HepG2 (cell line): ENCODE results near the gene C2CD3. TPM values are rescaled to one million over a fixed set of nuclear protein-coding genes. Genes with fewer than 3 reads are reported as not detected.

Source experiments
- ATM ChIP-seq: fragments of 450-650 bp; IDR thresholded peaks from 2 replicates; pipeline ENCODE4 v1.7.1; 2017; ENCODE audit warnings: mild to moderate bottlenecking, borderline replicate concordance
- ELK4 ChIP-seq: sonication (generic); formaldehyde crosslinking; IDR thresholded peaks from 2 replicates; pipeline ENCODE4 v1.9.0; 2021; ENCODE audit warnings: missing genetic modification reagents, borderline replicate concordance
- FOXP1 ChIP-seq, 2 experiments: fragments of 450-650 bp in 1 of 2; IDR thresholded peaks; 2 replicates each; pipeline ENCODE4 v1.6.1; 2017 to 2018; ENCODE audit warnings: antibody characterized with exemption in 1 of 2
- GPN1 ChIP-seq: sonication (generic); formaldehyde crosslinking; IDR thresholded peaks from 2 replicates; pipeline ENCODE4 v1.5.1; 2020; ENCODE audit warnings: missing genetic modification reagents, borderline replicate concordance
- HNF1A ChIP-seq, 2 experiments: sonication (generic) in 1 of 2; formaldehyde crosslinking in 1 of 2; IDR thresholded peaks; 2 replicates each; pipeline versions ENCODE4 v1.4.0 to v1.6.1; 2016 to 2020; ENCODE audit warnings: borderline replicate concordance in 1 of 2, low read depth in 1 of 2, mild to moderate bottlenecking in 1 of 2, missing genetic modification reagents in 1 of 2
- KDM4B ChIP-seq: sonication (generic); formaldehyde crosslinking; IDR thresholded peaks from 2 replicates; pipeline ENCODE4 v1.4.0; 2020; ENCODE audit warnings: missing genetic modification reagents
- KLF15 ChIP-seq: sonication (generic); formaldehyde crosslinking; IDR thresholded peaks from 2 replicates; pipeline ENCODE4 v1.8.1; 2023; ENCODE audit warnings: borderline replicate concordance, mild to moderate bottlenecking, inconsistent platforms, missing genetic modification reagents, mixed read lengths
- PLRG1 ChIP-seq: fragments of 450-650 bp; conservative IDR thresholded peaks from 2 replicates; pipeline ENCODE4 v1.6.1; 2016
- RXRA ChIP-seq: sonication (generic); formaldehyde crosslinking; IDR thresholded peaks from 2 replicates; pipeline ENCODE4 v1.5.1; 2020; ENCODE audit warnings: missing genetic modification reagents
- SIX4 ChIP-seq: sonication (generic); formaldehyde crosslinking; IDR thresholded peaks from 2 replicates; pipeline ENCODE4 v1.4.0; 2020; ENCODE audit warnings: missing genetic modification reagents
- SP4 ChIP-seq: sonication (generic); formaldehyde crosslinking; IDR thresholded peaks from 2 replicates; pipeline ENCODE4 v1.8.1; 2023; ENCODE audit warnings: mild to moderate bottlenecking, missing genetic modification reagents
- U2AF2 ChIP-seq: fragments of 200-400 bp; formaldehyde crosslinking; IDR thresholded peaks from 2 replicates; pipeline ENCODE4 v1.6.1; 2017; ENCODE audit warnings: low read depth, mild to moderate bottlenecking, low read length
- WIZ ChIP-seq: sonication (generic); formaldehyde crosslinking; IDR thresholded peaks from 2 replicates; pipeline ENCODE4 v1.5.1; 2020; ENCODE audit warnings: mild to moderate bottlenecking, missing genetic modification reagents
- ZBTB20 ChIP-seq: sonication (generic); formaldehyde crosslinking; IDR thresholded peaks from 2 replicates; pipeline ENCODE4 v1.8.1; 2023; ENCODE audit warnings: missing genetic modification reagents, low read depth, mild to moderate bottlenecking, borderline replicate concordance
- ZNF512B ChIP-seq: sonication (generic); formaldehyde crosslinking; IDR thresholded peaks from 2 replicates; pipeline ENCODE4 v1.5.1; 2020; ENCODE audit warnings: missing genetic modification reagents, mild to moderate bottlenecking, borderline replicate concordance
- ZNF558 ChIP-seq: sonication (generic); formaldehyde crosslinking; IDR thresholded peaks from 2 replicates; pipeline ENCODE4 v1.9.0; 2022; ENCODE audit warnings: mild to moderate bottlenecking, missing genetic modification reagents, borderline replicate concordance
- ZNF562 ChIP-seq: sonication (generic); formaldehyde crosslinking; IDR thresholded peaks from 2 replicates; pipeline ENCODE4 v1.8.0; 2022; ENCODE audit warnings: missing genetic modification reagents, borderline replicate concordance
- polyA plus RNA-seq, 8 experiments: library from polyadenylated mRNA; depleted of rRNA in 3 of 8; stranded (reverse) in 7 of 8; unstranded in 1 of 8; fragments of >200 nt; fragmentation: Illumina TruSeq in 4 of 8; extraction: Trizol in 4 of 8; gene quantifications; 2 replicates each; pipeline versions ENCODE4 v1.2.1 to v1.2.3, GENCODE V29; 2011 to 2016; ENCODE audit warnings: low read depth in 4 of 8, missing spikeins in 1 of 8, mixed read lengths in 1 of 8; ENCODE audit not compliant: insufficient read depth in 1 of 8
- total RNA-seq, 5 experiments: library from RNA; depleted of rRNA; stranded (reverse); fragments of >200 nt; fragmentation: Illumina TruSeq; extraction: Trizol; gene quantifications; 2 replicates each; pipeline ENCODE4 v1.2.3, GENCODE V29; 2016; ENCODE audit warnings: low read depth in 1 of 5
- TF ChIP-seq, protein P1 (sequence below): sonication (generic); formaldehyde crosslinking; IDR thresholded peaks from 2 replicates; pipeline ENCODE4 v1.4.0; 2020; ENCODE audit warnings: missing genetic modification reagents; ENCODE audit errors: not compliant biosample characterization

Gene C2CD3
- total and polyA plus RNA-seq, 2 of the 13 experiments (the other 11 are each of a cell fraction or from before 2014, with no cell fraction given), result 5.5 to 6.4 TPM

- TF ChIP-seq HNF1A (IDR thresholded peaks at IDR 0.05; ENCODE audit: low read depth) (no peak), HNF1A (CRISPR knock-in tag; IDR thresholded peaks at IDR 0.05; ENCODE audit: borderline replicate concordance) (no peak; the same call in none of the 2 replicates), KLF15 (CRISPR knock-in tag) (peak; percentile 88), ELK4 (CRISPR knock-in tag) (no peak), ZNF562 (CRISPR knock-in tag) (no peak), FOXP1 (IDR thresholded peaks at IDR 0.05) (no peak), FOXP1 (CRISPR knock-in tag; IDR thresholded peaks at IDR 0.05) (no peak), ATM (no peak), KDM4B (no peak; the same call in 1 of the 2 replicates), ZNF558 (CRISPR knock-in tag) (peak; percentile 95), WIZ (CRISPR knock-in tag) (0 out of 2 replicates have a peak, but pooled peaks have one; percentile 64), RXRA (CRISPR knock-in tag) (peak; percentile 88), ZBTB20 (peak; percentile 52; the same call in 1 of the 2 replicates), PLRG1 (no peak), GPN1 (no peak), SIX4 (CRISPR knock-in tag) (no peak), U2AF2 (no peak), ZNF512B (CRISPR knock-in tag) (no peak), SP4 (CRISPR knock-in tag) (no peak; the same call in none of the 2 replicates)
- TF ChIP-seq, protein P1, sequence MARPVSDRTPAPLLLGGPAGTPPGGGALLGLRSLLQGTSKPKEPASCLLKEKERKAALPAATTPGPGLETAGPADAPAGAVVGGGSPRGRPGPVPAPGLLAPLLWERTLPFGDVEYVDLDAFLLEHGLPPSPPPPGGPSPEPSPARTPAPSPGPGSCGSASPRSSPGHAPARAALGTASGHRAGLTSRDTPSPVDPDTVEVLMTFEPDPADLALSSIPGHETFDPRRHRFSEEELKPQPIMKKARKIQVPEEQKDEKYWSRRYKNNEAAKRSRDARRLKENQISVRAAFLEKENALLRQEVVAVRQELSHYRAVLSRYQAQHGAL, result peak; percentile 92
Observed at GRCh38 chr11:73982990-73983740, 187.6 kb downstream of the C2CD3 start (continued).
